CD4-positive, alpha-beta T cell (primary cell): ENCODE data around the gene TPD52L1. TPM values are rescaled to one million over a fixed set of nuclear protein-coding genes. Genes with fewer than 3 reads are reported as not detected.

Experiments used
- ATAC-seq: fragments of 200-7000 bp; cut with Tn5 transposase; one replicate; pipeline ENCODE4 v1.10.0; 2022; ENCODE audit warnings: mild to moderate bottlenecking; ENCODE audit not compliant: poor library complexity
- CTCF ChIA-PET: fragments of 350-600 bp; sonication (Branson Sonifier 250); formaldehyde crosslinking; loops from one replicate; lab custom pipeline; 2021; ENCODE audit warnings: antibody characterized with exemption, inconsistent platforms; lab: Charles Lee
- POLR2A ChIA-PET: fragments of 350-600 bp; sonication (Branson Sonifier 250); formaldehyde crosslinking; loops from one replicate; lab custom pipeline; 2021; ENCODE audit warnings: antibody characterized with exemption, inconsistent platforms; lab: Charles Lee
- DNase-seq, 14 experiments: peaks; one replicate each; pipeline ENCODE4 v3.0.0-alpha.2; 2013 to 2020; ENCODE audit warnings: mixed read lengths in 2 of 14
- H3K27ac ChIP-seq, 2 donors: one replicate each; pipeline versions ENCODE4 v1.5.1 to v1.7.0; 2013; ENCODE audit warnings: low read length in 2 of 2, low read depth in 1 of 2, mild to moderate bottlenecking in 1 of 2
- H3K27me3 ChIP-seq, 2 experiments: 1 replicate in 1 of 2; 2 replicates in 1 of 2; pipeline versions ENCODE4 v1.6.1 to v1.7.0; 2013; ENCODE audit warnings: low read length in 2 of 2, control low read depth in 1 of 2, mild to moderate bottlenecking in 1 of 2, moderate library complexity in 1 of 2; ENCODE audit not compliant: insufficient read depth in 2 of 2, control insufficient read depth in 1 of 2
- H3K36me3 ChIP-seq: one replicate; pipeline ENCODE4 v1.6.1; 2013; ENCODE audit warnings: low read length, control low read depth; ENCODE audit not compliant: insufficient read depth
- H3K4me1 ChIP-seq: one replicate; pipeline ENCODE4 v1.6.1; 2013; ENCODE audit warnings: low read length, control low read depth; ENCODE audit not compliant: insufficient read depth
- H3K4me3 ChIP-seq: one replicate; pipeline ENCODE4 v1.5.1; 2013; ENCODE audit warnings: mild to moderate bottlenecking, low read length, moderate library complexity
- H3K9me3 ChIP-seq, 2 experiments: 1 replicate in 1 of 2; 2 replicates in 1 of 2; pipeline versions ENCODE4 v1.6.1 to v1.7.0; 2013; ENCODE audit warnings: low read length in 2 of 2, mild to moderate bottlenecking in 2 of 2, control low read depth in 1 of 2, moderate library complexity in 1 of 2; ENCODE audit not compliant: control insufficient read depth in 1 of 2, insufficient read depth in 1 of 2
- H3K27ac Mint-ChIP-seq: one replicate; pipeline ENCODE4 v1.8.0; 2020; ENCODE audit warnings: mixed read lengths
- H3K27me3 Mint-ChIP-seq: one replicate; pipeline ENCODE4 v1.8.0; 2021; ENCODE audit warnings: mixed read lengths
- H3K36me3 Mint-ChIP-seq: one replicate; pipeline ENCODE4 v1.8.0; 2021; ENCODE audit warnings: low read depth, mixed read lengths
- H3K4me1 Mint-ChIP-seq: one replicate; pipeline ENCODE4 v1.8.0; 2021; ENCODE audit warnings: low read depth, mixed read lengths
- H3K4me3 Mint-ChIP-seq: one replicate; pipeline ENCODE4 v1.8.0; 2020; ENCODE audit warnings: mild to moderate bottlenecking, mixed read lengths
- H3K9me3 Mint-ChIP-seq: one replicate; pipeline ENCODE4 v1.8.0; 2020; ENCODE audit warnings: mixed read lengths
- CTCF ChIP-seq: fragments of 200-600 bp; IDR thresholded peaks from one replicate; pipeline ENCODE4 v1.8.0; 2022; ENCODE audit warnings: antibody characterized with exemption, mild to moderate bottlenecking
- intact Hi-C, 2 experiments: fragments of 100-400 bp; cut with DNase I in 1 of 2; cut with micrococcal nuclease in 1 of 2; formaldehyde crosslinking; loops; one replicate each; pipeline versions ENCODE4 v1.15.1 to v1.9.0; 2023 to 2025; cut with DNase I, micrococcal nuclease
- total RNA-seq, 174 experiments: library from RNA in 2 of 174; stranded (reverse) in 2 of 174; gene quantifications; one replicate each; pipeline ENCODE4 v1.2.3 and lab custom pipeline; 2021 to 2026

TPD52L1 gene
- total RNA-seq, 2 experiments from 2014 or later, result not detected

- no peaks in the 10 kb centered on the region for H3K9me3 Mint-ChIP-seq
- no peaks in the 10 kb centered on the region for H3K36me3 ChIP-seq
- ATAC-seq, result no peak
- no peaks in the 10 kb centered on the region for H3K27me3 ChIP-seq
- no peak overlapping the region for H3K4me3 ChIP-seq
- H3K4me1 Mint-ChIP-seq, result no peaks in the 10 kb centered on the region
- CTCF ChIA-PET, result no interaction called here
- H3K27ac Mint-ChIP-seq, result no peak overlapping the region
- H3K4me1 ChIP-seq, result no peaks in the 10 kb centered on the region
- no peak for TF ChIP-seq CTCF
- no peak overlapping the region for H3K27ac ChIP-seq
- no peaks in the 10 kb centered on the region for H3K9me3 ChIP-seq
- intact Hi-C loops, result no loop called here
- peaks cover 21% of the 10 kb centered on the region for H3K27me3 Mint-ChIP-seq
- no peak overlapping the region for H3K4me3 Mint-ChIP-seq
- no peaks in the 10 kb centered on the region for H3K36me3 Mint-ChIP-seq
- no peak for DNase-seq
- POLR2A ChIA-PET, result no interaction called here
These were observed 55.2 kb downstream of the TPD52L1 start for GRCh38 chr6:125208625-125209249.

GRCh38 chr6:125210667-125211066, 57.1 kb downstream of the TPD52L1 start:
- CTCF ChIA-PET, result no interaction called here
- no peak for TF ChIP-seq CTCF

GRCh38 chr6:125211352-125211751, 57.8 kb downstream of the TPD52L1 start:
- Mint-ChIP-seq H3K4me1 (no peaks in the 10 kb centered on the region), H3K27ac (no peak overlapping the region), H3K36me3 (no peaks in the 10 kb centered on the region), H3K27me3 (peaks cover 21% of the 10 kb centered on the region), H3K9me3 (no peaks in the 10 kb centered on the region), H3K4me3 (no peak overlapping the region)
- intact Hi-C loops, result no loop called here
- POLR2A ChIA-PET, result no interaction called here
- Histone ChIP-seq H3K36me3 (no peaks in the 10 kb centered on the region), H3K4me1 (no peaks in the 10 kb centered on the region), H3K4me3 (no peak overlapping the region), H3K27me3 (no peaks in the 10 kb centered on the region), H3K9me3 (no peaks in the 10 kb centered on the region), H3K27ac (no peak overlapping the region)
- CTCF ChIA-PET, result no interaction called here
- TF ChIP-seq CTCF, result no peak
- ATAC-seq (no peak), DNase-seq (no peak)

More at GRCh38 chr6:125210667-125211066, 57.1 kb downstream of the TPD52L1 start:
- Histone ChIP-seq H3K36me3 (no peaks in the 10 kb centered on the region), H3K9me3 (no peaks in the 10 kb centered on the region), H3K27ac (no peak overlapping the region), H3K4me1 (no peaks in the 10 kb centered on the region), H3K4me3 (no peak overlapping the region), H3K27me3 (no peaks in the 10 kb centered on the region)
- DNase-seq, result no peak
- POLR2A ChIA-PET, result no interaction called here
- ATAC-seq, result no peak
- Mint-ChIP-seq H3K4me3 (no peak overlapping the region), H3K27me3 (peaks cover 21% of the 10 kb centered on the region), H3K27ac (no peak overlapping the region), H3K9me3 (no peaks in the 10 kb centered on the region), H3K36me3 (no peaks in the 10 kb centered on the region), H3K4me1 (no peaks in the 10 kb centered on the region)
- intact Hi-C loops, result no loop called here
